Stimulated activated CD8-positive, alpha-beta memory T cell treated with anti-CD3 and anti-CD28 coated beads, Interleukin-4, amount 100 ng/mL, for 24 hours (primary cell): ENCODE measurements around the gene PHPT1.
A peak's percentile ranks its signal among the peaks of the same experiment; 100 is the strongest.

Experiments used
- DNase-seq: peaks from one replicate; pipeline ENCODE4 v3.0.0-alpha.2; 2020; ENCODE audit warnings: low read depth

The PHPT1 gene

DNA sequence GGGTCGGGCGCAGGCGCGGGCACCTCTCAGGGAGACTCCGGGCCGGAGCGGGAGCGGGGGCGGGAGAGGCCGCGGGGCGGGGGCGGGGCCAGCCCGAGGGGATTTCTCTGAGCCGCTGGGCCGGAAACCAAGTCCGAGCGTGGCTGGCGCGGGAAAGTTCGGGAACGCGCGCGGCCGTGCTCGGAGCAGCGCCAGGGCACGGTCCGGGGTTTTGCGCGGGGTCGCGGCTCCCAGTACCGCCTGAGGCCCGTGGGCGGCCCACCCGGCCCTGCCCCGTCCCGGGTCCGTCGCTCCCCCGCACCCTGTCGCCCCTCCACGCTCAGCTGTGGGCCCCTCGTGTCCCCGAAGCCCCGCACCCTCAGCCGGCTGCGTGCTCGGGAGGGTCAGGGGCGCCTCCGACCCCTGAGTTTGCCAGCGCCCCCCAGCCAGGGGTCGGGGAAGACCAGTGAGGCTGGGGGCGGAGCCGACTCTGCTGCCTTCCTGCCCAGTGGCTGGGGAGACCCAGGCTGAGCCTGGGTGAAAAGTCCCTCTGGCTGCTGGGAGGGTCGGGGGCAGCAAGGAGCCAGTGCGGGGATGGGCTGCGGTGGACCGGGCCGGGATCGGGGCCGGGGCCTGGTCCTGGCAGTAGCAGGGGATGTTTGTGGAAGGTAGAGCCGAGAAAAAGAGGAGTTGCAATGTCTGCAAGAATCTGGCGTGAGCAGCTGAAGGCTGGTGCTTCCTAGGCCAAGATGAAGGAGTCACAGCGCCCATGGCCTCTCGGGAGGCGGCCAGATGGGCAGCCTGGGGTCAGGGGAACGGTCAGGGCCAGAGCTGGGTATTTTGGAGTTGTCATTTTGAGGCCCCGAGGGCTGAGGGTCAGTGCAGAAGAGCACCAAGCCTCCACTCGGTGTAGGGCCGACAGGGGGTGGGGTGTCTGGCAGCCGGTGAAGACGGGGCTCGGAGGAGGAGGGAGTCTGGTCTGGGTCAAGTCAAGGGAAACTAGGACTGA lies 37.7 kb downstream of the PHPT1 start:
- DNase-seq: peak; percentile 22

DNA sequence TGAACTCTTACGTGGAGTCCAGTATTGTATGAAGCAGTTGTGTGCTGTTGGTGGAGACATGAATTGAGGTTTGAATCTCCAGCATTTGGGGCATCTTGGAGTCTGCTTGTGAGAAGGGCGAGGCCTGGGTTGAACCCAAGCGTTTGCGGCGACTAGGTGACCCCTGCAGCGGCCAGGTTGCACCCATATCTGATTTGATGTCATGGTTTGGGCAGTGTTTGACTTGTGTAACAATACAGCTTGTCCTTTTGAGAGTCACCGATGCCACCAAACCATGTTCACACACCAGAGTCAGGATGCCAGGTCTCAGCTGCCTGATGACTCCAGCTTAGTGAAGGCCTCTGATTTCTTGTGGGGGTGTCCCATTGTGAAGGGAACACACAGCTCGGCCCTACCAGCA lies 39.2 kb downstream of the PHPT1 start:
- no peak for DNase-seq

DNA sequence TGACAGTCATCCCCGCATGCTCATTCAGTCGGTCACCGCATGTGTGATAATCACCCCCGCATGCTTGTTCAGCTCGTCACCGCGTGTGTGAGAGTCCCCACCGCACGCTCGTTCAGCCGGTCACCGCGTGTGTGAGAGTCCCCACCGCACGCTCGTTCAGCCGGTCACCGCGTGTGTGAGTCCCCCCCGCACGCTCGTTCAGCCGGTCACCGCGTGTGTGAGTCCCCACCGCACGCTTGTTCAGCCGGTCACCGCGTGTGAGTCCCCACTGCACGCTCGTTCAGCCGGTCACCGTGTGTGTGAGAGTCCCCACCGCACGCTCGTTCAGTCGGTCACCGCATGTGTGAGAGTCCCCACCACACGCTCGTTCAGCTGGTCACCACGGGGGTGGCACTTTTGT lies 40.6 kb downstream of the PHPT1 start:
- no peak for DNase-seq

DNA sequence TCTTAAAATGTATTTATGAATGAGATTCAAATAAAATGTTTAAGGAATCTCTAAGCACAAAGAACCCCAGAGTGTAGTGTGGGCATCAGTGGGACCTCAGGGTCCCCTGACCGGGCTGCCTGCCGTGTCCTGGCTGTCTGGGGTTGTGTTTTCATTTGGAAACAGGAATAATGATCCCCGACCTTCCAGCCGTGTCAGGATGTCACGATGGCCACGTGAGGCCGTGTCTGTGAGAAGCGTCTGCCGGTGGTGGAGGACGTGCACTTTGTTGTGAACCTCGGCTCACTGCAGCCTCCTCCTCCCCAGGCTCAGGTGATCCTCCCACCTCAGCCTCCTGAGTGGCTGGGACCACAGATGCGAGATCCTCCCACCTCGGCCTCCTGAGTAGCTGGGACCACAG lies 41.5 kb downstream of the PHPT1 start:
- no peak for DNase-seq

DNA sequence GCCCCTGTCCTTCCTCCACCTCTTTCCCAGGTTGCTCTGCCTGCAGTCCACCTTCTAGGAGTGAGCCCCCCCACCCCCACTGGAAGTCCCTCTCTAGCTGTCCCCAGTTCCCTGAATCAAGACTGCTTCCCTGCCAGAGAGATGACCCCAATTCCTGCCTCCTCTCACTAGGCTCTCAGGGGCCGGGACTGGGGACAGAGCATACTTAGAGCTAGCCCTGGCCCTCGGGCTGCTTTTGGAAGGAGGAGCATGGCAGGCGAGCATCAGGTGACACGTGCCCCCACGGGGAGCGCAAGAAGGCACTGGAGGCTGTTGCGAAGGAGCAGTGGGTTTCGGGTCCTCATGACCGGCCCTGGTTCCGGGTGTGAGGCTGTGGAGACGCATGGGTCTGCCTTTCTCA lies 46.8 kb downstream of the PHPT1 start:
- no peak for DNase-seq

DNA sequence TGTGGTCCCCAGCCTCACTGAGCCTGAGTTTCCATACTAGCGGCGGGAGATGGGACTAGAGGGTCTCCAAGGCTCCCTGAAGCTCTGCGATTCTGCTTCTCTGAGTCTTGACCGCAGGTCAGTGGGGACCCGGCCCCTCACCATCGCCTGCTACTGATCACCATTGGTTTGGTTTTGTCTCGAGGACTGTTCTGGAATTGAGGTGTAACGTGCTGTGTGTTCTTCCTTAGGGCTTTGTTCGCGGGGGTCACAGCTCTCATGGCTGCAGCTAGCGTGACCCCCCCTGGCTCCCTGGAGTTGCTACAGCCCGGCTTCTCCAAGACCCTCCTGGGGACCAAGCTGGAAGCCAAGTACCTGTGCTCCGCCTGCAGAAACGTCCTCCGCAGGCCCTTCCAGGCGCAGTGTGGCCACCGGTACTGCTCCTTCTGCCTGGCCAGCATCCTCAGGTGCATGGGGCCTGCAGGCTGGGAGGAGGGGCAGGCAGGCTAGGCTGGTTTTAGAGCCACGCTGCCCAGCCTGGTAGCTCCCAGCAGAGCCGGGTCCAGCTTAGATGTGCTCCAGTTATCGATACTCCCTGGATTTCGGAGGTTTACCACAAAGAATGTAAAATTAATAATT lies 49.4 kb downstream of the PHPT1 start:
- no peak for DNase-seq

DNA sequence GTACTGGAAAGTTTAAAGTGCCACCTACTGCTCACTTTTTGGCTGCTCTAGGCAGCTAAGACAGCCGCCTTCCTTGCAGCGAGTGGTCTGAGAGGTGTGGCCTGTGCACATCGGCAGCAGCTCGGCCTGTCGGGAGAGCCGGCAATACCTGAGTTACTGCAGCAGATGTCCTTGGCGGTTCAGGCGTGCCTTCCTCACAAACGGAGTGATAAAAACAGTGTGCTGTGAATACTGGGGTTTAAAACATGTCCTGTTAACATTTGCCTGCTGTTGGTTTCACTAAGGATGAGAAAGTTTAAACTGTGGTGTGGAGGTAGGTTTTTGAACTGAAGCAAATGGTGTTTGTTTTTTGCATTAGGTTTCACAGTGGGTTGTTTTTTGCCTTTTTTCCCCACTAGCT lies 50.0 kb downstream of the PHPT1 start:
- DNase-seq: no peak

DNA sequence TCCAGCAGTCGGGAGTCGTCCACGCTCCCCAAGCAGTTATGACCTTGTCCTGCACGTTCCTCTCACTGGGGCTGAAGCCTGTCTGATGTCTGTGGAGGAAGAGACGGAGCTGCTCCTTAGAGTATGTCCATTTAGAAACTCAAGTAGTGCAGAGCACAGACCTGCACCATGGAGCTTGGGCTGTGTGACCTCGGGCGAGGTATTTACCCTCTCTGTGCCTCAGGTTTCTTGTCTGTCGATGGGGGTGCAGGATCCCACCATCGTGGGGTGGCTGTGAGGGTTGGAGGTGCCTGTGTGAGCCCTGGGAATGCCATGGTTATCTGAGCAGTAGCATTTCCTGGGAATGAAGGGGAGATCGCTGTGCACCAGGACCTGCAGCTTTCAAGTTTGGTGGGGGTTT lies 51.3 kb downstream of the PHPT1 start:
- DNase-seq: no peak
